Epithelial cell of prostate (primary cell): ENCODE results near the gene OR2A5.

Source experiments
- DNase-seq: peaks from one replicate; pipeline ENCODE4 v3.0.0-alpha.2; 2011; ENCODE audit warnings: low read depth, low spot score
- H3K27ac ChIP-seq: fragments of 450-650 bp; 2 replicates; pipeline ENCODE4 v1.5.1; 2017; ENCODE audit warnings: mild to moderate bottlenecking

Gene OR2A5

GRCh38 chr7:144105211-144105610 lies 56.5 kb downstream of the OR2A5 start:
- H3K27ac ChIP-seq: no peak overlapping the region
- DNase-seq: no peak
